ENCODE measurements around the gene LRRC4C.

DNA sequence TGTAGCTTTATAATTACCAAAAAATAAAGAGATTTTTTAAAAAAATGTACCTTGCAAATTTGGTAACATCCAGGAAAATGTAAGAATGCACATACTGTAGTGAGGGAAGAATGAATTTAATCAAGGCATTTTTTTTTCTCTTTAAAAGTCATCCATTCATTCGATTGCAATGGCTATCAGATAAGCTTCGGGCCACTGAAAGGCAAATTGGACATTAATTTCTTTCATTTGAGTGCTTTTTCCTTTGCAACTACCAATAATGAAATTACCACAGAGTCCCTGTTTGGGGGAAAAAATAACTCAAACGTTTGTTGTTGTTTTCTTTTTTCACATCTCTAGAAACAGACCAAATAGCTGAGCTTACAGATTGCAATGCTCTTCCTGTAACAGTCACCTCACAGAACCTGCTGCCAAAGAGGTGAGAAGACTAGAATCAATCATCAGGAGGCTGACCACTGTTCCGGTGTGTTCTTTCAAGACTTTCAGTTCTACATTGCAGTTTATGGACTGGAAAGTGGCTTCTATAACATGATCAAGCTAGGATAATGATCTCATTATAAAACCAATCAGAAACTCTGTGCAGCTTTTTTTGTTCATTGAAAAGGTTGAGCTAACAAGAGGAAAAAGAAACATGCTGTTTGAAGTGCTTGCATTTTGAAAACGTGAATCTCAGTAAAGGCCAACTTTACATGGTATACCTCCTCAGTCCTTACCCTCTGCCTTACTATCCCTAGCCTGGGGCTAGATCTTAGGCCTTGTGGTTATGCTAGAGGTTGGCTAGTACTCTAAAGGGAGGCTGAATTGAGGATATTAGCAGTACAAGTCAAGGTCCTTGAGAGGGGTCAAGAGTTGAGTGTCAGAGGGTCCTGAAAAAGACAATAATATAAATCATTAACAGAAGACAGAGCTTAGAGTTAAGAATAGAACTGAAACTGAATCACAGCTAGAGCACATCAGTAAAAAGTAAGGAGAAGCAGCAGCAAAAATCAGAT lies 1276.1 kb downstream of the LRRC4C start:
- TF ChIP-seq POLR2A (IDR thresholded peaks at IDR 0.05; ENCODE audit: low read length) = no peak
- no peak for TF ChIP-seq GATA1 (IDR thresholded peaks at IDR 0.05; ENCODE audit: low read depth, low read length)
